Parathyroid adenoma (tissue), 2 donors: ENCODE measurements around the gene GNS.
A peak's percentile ranks its signal among the peaks of the same experiment; 100 is the strongest.

Experiments used
- H2AFZ ChIP-seq: fragments of 300-600 bp; sonication (generic); one replicate; pipeline ENCODE4 v1.7.0; 2017; ENCODE audit warnings: antibody characterized with exemption, mild to moderate bottlenecking
- H3K27ac ChIP-seq: fragments of 300-600 bp; sonication (generic); one replicate; pipeline ENCODE4 v1.7.0; 2017
- H3K27me3 ChIP-seq: fragments of 300-600 bp; sonication (generic); one replicate; pipeline ENCODE4 v1.7.0; 2017; ENCODE audit warnings: low read length; ENCODE audit not compliant: control insufficient read depth, insufficient read depth
- H3K36me3 ChIP-seq: fragments of 300-600 bp; sonication (generic); one replicate; pipeline ENCODE4 v1.7.0; 2017; ENCODE audit warnings: low read length; ENCODE audit not compliant: control insufficient read depth, insufficient read depth
- H3K4me1 ChIP-seq: fragments of 300-600 bp; sonication (generic); one replicate; pipeline ENCODE4 v1.7.0; 2017; ENCODE audit warnings: control low read depth
- H3K4me2 ChIP-seq: fragments of 300-600 bp; sonication (generic); one replicate; pipeline ENCODE4 v1.7.0; 2017; ENCODE audit warnings: low read length
- H3K4me3 ChIP-seq: fragments of 300-600 bp; sonication (generic); one replicate; pipeline ENCODE4 v1.7.0; 2017; ENCODE audit warnings: low read depth, low read length
- H3K79me2 ChIP-seq: fragments of 300-600 bp; sonication (generic); one replicate; pipeline ENCODE4 v1.7.0; 2017; ENCODE audit warnings: control low read depth
- H3K9ac ChIP-seq: fragments of 300-600 bp; sonication (generic); one replicate; pipeline ENCODE4 v1.7.0; 2017; ENCODE audit warnings: mild to moderate bottlenecking
- H3K9me3 ChIP-seq: fragments of 300-600 bp; sonication (generic); one replicate; pipeline ENCODE4 v1.7.0; 2017; ENCODE audit warnings: low read length; ENCODE audit not compliant: control insufficient read depth
- TF ChIP-seq, protein P1 (sequence below): fragments of 300-600 bp; sonication (generic); IDR thresholded peaks from one replicate; pipeline ENCODE4 v1.7.0; 2017; ENCODE audit warnings: antibody characterized with exemption, mild to moderate bottlenecking
- donor health status: primary hyperparathyroidism.

GNS gene

DNA sequence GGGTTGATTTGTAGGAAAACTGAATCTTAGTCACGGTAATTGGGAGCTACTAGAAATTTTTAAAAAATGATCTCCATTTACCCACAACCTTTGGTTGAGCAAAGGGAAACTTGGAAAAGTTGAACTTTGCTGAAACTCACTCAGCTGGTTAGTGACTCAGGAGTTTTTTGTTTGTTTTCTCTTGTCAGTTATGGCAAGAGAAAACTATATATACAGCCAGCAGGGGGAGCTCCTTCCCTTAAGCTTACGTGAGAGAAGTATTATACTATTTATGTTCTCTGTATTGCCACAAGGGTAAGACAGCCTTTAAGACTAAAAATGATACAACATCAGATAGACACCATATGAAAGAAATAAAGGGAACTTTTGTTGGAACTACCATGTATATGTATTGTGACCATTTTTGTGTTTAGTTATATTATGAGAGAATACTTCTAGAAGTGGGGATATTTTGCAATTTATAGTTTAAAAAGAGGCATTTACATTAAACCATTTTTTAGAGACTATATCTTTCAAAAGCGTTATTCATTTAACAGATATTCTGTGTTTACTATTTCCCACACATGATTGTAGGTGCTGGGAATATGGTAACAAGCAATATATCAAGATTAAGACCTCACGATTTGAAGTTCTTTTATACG lies 37.1 kb upstream of the GNS start:
- H3K4me2 ChIP-seq: no peak overlapping the region

DNA sequence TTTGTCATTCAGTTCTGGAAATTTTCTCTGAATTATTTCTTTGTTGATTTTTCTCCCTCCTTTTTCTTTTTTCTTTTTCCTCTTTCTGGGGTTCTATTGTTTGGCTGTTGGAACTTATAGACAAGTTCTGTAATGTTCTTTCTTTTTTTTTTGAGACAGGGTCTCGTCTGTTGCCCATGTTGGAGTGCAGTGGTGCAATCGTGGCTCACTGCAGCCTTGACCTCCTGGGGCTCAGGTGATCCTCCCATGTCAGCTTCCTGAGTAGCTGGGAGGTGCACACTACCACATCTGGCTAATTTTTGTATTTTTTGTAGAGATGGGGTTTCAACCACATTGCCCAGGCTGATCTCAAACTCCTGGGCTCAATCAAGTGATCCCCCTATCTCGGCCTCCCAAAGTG lies 35.1 kb upstream of the GNS start:
- no peak overlapping the region for H3K9ac ChIP-seq
- no peaks in the 10 kb centered on the region for H3K79me2 ChIP-seq
- no peaks in the 10 kb centered on the region for H3K9me3 ChIP-seq
- no peak overlapping the region for H3K27ac ChIP-seq
- no peak overlapping the region for H3K4me3 ChIP-seq
- no peaks in the 10 kb centered on the region for H3K36me3 ChIP-seq
- H3K27me3 ChIP-seq: no peaks in the 10 kb centered on the region
- H2AFZ ChIP-seq: no peak overlapping the region
- no peak overlapping the region for H3K4me2 ChIP-seq
- H3K4me1 ChIP-seq: no peaks in the 10 kb centered on the region
- TF ChIP-seq, protein P1, sequence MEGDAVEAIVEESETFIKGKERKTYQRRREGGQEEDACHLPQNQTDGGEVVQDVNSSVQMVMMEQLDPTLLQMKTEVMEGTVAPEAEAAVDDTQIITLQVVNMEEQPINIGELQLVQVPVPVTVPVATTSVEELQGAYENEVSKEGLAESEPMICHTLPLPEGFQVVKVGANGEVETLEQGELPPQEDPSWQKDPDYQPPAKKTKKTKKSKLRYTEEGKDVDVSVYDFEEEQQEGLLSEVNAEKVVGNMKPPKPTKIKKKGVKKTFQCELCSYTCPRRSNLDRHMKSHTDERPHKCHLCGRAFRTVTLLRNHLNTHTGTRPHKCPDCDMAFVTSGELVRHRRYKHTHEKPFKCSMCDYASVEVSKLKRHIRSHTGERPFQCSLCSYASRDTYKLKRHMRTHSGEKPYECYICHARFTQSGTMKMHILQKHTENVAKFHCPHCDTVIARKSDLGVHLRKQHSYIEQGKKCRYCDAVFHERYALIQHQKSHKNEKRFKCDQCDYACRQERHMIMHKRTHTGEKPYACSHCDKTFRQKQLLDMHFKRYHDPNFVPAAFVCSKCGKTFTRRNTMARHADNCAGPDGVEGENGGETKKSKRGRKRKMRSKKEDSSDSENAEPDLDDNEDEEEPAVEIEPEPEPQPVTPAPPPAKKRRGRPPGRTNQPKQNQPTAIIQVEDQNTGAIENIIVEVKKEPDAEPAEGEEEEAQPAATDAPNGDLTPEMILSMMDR: no peak

More for the DNA sequence above, 37.1 kb upstream of the GNS start:
- H3K4me1 ChIP-seq: no peaks in the 10 kb centered on the region
- no peaks in the 10 kb centered on the region for H3K27me3 ChIP-seq
- no peaks in the 10 kb centered on the region for H3K79me2 ChIP-seq
- H3K9ac ChIP-seq: no peak overlapping the region
- TF ChIP-seq, protein P1: peak; percentile 85
- no peak overlapping the region for H3K4me3 ChIP-seq
- no peak overlapping the region for H2AFZ ChIP-seq
- no peaks in the 10 kb centered on the region for H3K36me3 ChIP-seq
- no peaks in the 10 kb centered on the region for H3K9me3 ChIP-seq
- H3K27ac ChIP-seq: no peak overlapping the region

DNA sequence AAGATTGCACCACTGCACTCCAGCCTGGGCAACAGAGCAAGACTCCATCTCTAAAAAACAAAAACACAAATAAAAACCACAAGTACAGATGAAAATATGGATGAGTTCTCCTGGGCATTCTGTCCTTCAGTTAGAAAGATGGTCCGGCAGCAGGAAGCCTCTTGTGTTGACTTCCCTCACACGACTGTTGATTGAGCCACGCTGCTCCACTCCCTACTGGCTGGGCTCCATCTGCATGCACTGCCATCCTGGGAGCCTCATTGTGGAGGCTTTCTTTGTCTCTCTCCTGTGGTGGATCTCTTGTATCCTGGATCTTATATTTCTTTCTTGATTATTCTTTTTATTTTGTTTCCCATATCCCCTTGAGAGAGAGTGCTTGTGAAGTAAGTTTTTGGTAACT lies 34.4 kb upstream of the GNS start:
- no peaks in the 10 kb centered on the region for H3K27me3 ChIP-seq
- no peaks in the 10 kb centered on the region for H3K9me3 ChIP-seq
- no peak overlapping the region for H3K27ac ChIP-seq

DNA sequence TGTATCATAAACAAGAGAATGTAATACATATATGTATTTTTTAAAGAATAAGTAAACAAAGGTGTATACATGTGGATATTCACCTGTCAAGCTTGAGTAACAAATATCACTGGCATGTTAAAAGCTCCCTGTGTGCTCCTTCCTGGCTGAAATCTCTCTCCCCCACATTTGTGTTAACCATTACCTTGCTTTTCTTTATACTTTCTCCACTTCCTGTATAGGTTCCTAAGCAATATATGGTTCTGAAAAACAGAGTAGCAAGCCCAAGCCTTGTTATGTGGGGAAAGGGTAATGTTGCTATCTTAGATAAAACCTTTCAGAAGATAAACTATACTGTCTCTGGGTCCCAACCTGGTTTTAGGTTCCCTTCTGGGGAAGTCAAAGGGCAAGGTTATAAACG lies 32.9 kb upstream of the GNS start:
- H3K9me3 ChIP-seq: no peaks in the 10 kb centered on the region
- no peaks in the 10 kb centered on the region for H3K36me3 ChIP-seq
- TF ChIP-seq, protein P1: no peak
- H3K79me2 ChIP-seq: no peaks in the 10 kb centered on the region
- H3K27ac ChIP-seq: no peak overlapping the region
- H3K4me1 ChIP-seq: no peaks in the 10 kb centered on the region
- H2AFZ ChIP-seq: no peak overlapping the region
- no peak overlapping the region for H3K4me2 ChIP-seq
- no peaks in the 10 kb centered on the region for H3K27me3 ChIP-seq
- H3K4me3 ChIP-seq: no peak overlapping the region
- H3K9ac ChIP-seq: no peak overlapping the region

More for the DNA sequence above, 34.4 kb upstream of the GNS start:
- Histone ChIP-seq H3K4me3 (no peak overlapping the region), H3K36me3 (no peaks in the 10 kb centered on the region), H3K9ac (no peak overlapping the region), H2AFZ (no peak overlapping the region), H3K79me2 (no peaks in the 10 kb centered on the region), H3K4me1 (no peaks in the 10 kb centered on the region), H3K4me2 (no peak overlapping the region)
- TF ChIP-seq, protein P1: no peak

DNA sequence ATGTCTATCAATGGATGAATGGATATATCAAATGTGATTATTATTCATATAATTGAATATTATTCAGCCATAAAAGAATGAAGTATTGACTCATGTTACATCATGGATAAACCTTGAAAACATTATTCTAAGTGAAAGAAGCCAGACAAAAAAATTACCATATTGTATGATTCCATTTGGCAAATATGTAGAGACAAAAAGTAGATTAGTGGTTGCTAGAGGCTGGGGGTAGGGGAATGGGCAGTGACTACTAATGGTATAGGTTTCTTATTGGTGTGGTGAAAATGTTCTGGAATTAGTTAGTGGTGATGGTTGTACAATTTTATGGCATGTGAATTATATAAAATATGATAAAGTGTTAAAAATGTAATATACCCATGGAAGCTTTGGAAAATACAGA lies 31.8 kb upstream of the GNS start:
- H3K27ac ChIP-seq: no peak overlapping the region
- H3K4me3 ChIP-seq: no peak overlapping the region
- no peaks in the 10 kb centered on the region for H3K27me3 ChIP-seq
- H3K9ac ChIP-seq: no peak overlapping the region
- H3K79me2 ChIP-seq: no peaks in the 10 kb centered on the region
- H3K4me1 ChIP-seq: no peaks in the 10 kb centered on the region
- H3K36me3 ChIP-seq: no peaks in the 10 kb centered on the region
- TF ChIP-seq, protein P1: no peak
- H2AFZ ChIP-seq: no peak overlapping the region
- H3K4me2 ChIP-seq: no peak overlapping the region
- H3K9me3 ChIP-seq: no peaks in the 10 kb centered on the region
